GM23338 (cell line): ENCODE results near the gene PHYH.
"Not testable (repeated sequence)": the region's sequence is repeated elsewhere in the genome, so short reads cannot be mapped to it uniquely, and the experiment has no call there.

ENCODE experiments used
- CREB1 ChIP-seq: fragments of 250-450 bp; sonication (Bioruptor Pico); IDR thresholded peaks from 2 replicates; pipeline ENCODE4 v1.5.0; 2020; ENCODE audit warnings: low read depth, mild to moderate bottlenecking, moderate library complexity
- EZH2 ChIP-seq: fragments of 200-600 bp; sonication (generic); IDR thresholded peaks from one replicate; pipeline ENCODE4 v1.8.0; 2017; ENCODE audit warnings: antibody characterized with exemption, mild to moderate bottlenecking, low read depth; ENCODE audit not compliant: unreplicated experiment
- NANOG ChIP-seq: IDR thresholded peaks from 2 replicates; pipeline ENCODE4 v1.6.1; 2016; ENCODE audit warnings: antibody characterized with exemption, borderline replicate concordance
- POLR2AphosphoS5 ChIP-seq: IDR thresholded peaks from 2 replicates; pipeline ENCODE4 v1.6.1; 2016; ENCODE audit warnings: antibody characterized with exemption, low read depth
- TF ChIP-seq, protein P1 (sequence below), 2 experiments: fragments of 200-600 bp in 1 of 2; sonication (generic) in 1 of 2; conservative IDR thresholded peaks; 2 replicates each; pipeline versions ENCODE4 v1.5.1 to v1.6.1; 2016 to 2017; ENCODE audit warnings: antibody characterized with exemption in 2 of 2, low read depth in 2 of 2, mild to moderate bottlenecking in 2 of 2, moderate library complexity in 1 of 2
- TF ChIP-seq, protein P2 (sequence below): IDR thresholded peaks from one replicate; pipeline ENCODE4 v1.6.1; 2018; ENCODE audit warnings: antibody characterized with exemption; ENCODE audit not compliant: unreplicated experiment

DNA sequence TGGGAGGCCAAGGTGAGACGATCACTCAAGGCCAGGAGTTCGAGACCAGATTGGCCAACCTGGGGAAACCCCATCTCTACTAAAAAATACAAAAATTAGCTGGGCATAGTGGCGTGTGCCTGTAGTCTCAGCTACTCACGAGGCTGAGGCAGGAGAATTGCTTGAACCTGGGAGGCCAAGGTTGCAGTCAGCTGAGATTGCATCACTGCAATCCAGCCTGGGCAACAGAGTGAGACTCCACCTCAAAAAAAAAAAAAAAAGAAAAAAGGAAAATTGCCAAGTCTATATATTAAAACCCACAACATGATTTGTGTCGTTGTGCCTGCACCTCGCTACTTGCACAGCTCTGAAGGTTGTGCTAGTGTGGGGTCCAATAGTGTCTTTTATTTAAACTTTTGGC lies 17.5 kb downstream of the PHYH start:
- TF ChIP-seq CREB1 (CRISPR knock-in tag); EZH2; NANOG; POLR2AphosphoS5: not testable (repeated sequence)
- TF ChIP-seq, protein P1, sequence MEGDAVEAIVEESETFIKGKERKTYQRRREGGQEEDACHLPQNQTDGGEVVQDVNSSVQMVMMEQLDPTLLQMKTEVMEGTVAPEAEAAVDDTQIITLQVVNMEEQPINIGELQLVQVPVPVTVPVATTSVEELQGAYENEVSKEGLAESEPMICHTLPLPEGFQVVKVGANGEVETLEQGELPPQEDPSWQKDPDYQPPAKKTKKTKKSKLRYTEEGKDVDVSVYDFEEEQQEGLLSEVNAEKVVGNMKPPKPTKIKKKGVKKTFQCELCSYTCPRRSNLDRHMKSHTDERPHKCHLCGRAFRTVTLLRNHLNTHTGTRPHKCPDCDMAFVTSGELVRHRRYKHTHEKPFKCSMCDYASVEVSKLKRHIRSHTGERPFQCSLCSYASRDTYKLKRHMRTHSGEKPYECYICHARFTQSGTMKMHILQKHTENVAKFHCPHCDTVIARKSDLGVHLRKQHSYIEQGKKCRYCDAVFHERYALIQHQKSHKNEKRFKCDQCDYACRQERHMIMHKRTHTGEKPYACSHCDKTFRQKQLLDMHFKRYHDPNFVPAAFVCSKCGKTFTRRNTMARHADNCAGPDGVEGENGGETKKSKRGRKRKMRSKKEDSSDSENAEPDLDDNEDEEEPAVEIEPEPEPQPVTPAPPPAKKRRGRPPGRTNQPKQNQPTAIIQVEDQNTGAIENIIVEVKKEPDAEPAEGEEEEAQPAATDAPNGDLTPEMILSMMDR (conservative IDR thresholded peaks at IDR 0.05; ENCODE audit: low read depth in 2 of 2), result not testable (repeated sequence)
- TF ChIP-seq, protein P2, sequence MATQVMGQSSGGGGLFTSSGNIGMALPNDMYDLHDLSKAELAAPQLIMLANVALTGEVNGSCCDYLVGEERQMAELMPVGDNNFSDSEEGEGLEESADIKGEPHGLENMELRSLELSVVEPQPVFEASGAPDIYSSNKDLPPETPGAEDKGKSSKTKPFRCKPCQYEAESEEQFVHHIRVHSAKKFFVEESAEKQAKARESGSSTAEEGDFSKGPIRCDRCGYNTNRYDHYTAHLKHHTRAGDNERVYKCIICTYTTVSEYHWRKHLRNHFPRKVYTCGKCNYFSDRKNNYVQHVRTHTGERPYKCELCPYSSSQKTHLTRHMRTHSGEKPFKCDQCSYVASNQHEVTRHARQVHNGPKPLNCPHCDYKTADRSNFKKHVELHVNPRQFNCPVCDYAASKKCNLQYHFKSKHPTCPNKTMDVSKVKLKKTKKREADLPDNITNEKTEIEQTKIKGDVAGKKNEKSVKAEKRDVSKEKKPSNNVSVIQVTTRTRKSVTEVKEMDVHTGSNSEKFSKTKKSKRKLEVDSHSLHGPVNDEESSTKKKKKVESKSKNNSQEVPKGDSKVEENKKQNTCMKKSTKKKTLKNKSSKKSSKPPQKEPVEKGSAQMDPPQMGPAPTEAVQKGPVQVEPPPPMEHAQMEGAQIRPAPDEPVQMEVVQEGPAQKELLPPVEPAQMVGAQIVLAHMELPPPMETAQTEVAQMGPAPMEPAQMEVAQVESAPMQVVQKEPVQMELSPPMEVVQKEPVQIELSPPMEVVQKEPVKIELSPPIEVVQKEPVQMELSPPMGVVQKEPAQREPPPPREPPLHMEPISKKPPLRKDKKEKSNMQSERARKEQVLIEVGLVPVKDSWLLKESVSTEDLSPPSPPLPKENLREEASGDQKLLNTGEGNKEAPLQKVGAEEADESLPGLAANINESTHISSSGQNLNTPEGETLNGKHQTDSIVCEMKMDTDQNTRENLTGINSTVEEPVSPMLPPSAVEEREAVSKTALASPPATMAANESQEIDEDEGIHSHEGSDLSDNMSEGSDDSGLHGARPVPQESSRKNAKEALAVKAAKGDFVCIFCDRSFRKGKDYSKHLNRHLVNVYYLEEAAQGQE, result not testable (repeated sequence)
